ENCODE data around the gene ATG14.

GRCh38 chr14:55324812-55325211 is 86.8 kb downstream of the ATG14 start:
- TF ChIP-seq POLR2AphosphoS5 (IDR thresholded peaks at IDR 0.05; ENCODE audit: low read depth, low read length) (no peak), POLR2A (IDR thresholded peaks at IDR 0.05; ENCODE audit: low read depth, low read length) (no peak), TAF1 (IDR thresholded peaks at IDR 0.05; ENCODE audit: borderline replicate concordance, low read depth, low read length) (no peak)

Measured in GM12892 (cell line).